ENCODE measurements around the gene DAGLB.
"Not testable (repeated sequence)": the region's sequence is repeated elsewhere in the genome, so short reads cannot be mapped to it uniquely, and the experiment has no call there.

DAGLB gene

DNA sequence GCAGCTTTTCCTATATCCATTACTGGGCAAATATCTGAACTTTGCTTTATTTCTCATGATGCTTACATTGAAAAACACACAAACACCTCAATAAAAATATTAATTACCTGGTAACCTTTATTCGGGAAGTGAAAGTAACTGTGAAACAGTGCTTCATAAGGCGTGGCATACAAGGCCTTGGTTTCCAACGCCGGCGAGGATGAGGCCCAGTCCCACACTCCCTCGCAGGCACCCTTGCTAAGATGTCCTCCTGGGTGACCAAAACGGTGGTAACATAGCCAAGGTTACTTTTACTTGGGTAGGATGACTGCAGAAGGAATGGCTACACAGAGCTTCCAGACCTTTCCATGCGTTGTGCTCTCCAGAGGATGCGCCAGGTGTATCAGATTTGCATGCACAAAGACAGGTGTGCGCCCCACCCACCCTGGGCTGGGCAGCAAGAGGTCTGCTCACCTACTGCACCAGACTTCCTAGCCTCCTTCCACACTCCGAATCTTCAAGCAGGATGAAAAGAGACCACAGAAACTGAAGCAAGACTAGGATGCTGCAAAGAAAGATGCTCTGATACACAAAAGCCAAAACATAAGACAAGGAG is 13.3 kb upstream of the DAGLB start:
- DNase-seq, result no peak

DNA sequence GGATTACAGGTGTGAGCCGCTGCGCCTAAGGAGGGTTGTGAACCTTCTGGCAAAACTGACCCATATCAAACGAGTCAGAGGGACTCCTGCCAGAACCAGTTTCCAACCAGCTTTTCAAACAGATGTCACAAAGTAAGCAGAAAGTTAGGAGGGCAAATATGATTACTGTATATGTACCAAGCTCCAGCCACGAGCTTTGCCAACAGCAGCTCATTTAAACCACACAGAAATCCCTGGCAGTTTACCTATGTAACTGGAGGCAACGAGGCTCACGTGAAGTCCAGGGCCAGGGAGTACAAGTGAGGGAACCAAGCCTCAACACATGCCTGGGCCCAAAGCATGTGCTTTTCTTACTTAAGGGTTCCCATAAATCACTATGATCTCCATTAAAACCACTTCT is 12.5 kb upstream of the DAGLB start:
- DNase-seq, result no peak

DNA sequence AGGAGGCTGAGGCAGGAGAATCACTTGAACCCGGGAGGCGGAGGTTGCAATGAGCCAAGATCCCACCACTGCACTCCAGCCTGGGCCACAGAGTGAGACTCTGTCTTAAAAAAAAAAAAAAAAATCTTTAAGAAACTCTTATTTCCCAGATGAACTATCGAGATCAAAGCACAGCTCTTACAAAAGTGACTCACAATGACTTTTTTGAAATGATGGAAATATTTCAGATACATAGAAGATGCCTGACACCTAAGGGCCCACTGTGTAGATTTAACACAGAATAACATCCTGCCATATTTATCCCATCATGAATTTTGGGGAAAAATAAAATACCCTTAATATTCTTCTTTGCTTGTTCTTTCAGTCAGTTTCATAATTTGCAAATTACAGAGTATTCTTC is 10.9 kb upstream of the DAGLB start:
- not testable (repeated sequence) for DNase-seq

DNA sequence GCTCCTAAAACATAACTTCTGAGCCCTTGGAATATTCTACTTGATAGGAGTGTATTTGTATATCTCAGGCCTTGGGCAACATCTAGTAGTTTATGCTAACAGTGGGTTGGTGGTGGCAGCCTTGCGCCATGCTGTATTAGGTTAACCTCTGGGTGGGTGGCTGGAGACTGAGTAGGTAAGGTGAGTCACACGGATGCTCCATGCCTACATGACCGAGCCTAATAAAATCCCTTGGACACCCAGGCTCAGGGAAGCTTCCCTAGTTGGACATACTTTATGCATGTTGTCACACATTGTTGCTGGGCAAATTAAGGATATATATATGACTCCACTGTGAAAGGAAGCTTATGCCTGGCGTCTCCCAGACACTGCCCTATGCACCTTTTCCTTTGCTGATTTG is 6.0 kb upstream of the DAGLB start:
- DNase-seq, result no peak

DNA sequence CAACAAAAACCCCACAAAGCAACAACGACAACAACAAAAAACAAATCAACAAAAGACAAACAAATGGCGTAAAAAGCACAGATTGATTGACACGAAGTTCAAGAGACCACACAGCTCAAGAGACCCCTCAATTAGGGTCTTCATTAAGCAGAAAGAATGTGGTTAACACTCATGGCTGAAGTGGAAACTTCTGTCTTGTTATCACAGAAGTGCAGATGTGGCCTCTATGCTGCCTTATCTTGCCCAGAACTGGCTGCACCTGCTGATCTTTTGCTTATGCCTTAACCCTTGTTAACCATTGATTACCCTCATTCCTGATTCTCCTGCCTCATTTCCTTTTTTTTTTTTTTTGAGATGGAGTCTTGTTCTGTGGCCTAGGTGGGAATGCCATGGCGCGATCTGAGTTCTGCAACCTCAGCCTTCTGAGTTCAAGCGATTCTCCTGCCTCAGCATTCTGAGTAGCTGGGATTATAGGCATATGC is 3.5 kb upstream of the DAGLB start:
- no peak for DNase-seq

DNA sequence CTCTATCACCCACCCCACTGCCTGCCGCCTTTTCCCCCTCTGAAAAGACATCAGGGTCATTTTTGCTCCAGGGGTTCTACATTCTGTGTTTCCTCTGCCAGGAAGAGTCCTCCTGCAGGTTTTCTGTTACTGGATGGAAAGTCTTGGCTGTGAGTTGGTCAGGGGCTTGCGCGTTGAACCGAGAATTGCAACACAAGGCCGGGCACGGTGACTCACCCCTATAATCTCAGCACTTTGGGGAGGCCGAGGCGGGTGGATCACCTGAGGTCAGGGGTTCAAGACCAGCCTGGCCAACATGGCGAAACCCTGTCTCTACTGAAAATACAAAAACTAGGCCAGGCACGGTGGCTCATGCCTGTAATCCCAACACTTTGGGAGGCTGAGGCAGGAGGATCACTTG is 2.8 kb upstream of the DAGLB start:
- DNase-seq, result not testable (repeated sequence)

DNA sequence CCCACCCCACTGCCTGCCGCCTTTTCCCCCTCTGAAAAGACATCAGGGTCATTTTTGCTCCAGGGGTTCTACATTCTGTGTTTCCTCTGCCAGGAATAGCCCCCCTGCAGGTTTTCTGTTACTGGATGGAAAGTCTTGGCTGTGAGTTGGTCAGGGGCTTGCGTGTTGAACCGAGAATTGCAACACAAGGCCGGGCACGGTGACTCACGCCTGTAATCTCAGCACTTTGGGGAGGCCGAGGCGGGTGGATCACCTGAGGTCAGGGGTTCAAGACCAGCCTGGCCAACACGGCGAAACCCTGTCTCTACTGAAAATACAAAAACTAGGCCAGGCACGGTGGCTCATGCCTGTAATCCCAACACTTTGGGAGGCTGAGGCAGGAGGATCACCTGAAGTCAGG is 2.1 kb upstream of the DAGLB start:
- DNase-seq, result not testable (repeated sequence)

DNA sequence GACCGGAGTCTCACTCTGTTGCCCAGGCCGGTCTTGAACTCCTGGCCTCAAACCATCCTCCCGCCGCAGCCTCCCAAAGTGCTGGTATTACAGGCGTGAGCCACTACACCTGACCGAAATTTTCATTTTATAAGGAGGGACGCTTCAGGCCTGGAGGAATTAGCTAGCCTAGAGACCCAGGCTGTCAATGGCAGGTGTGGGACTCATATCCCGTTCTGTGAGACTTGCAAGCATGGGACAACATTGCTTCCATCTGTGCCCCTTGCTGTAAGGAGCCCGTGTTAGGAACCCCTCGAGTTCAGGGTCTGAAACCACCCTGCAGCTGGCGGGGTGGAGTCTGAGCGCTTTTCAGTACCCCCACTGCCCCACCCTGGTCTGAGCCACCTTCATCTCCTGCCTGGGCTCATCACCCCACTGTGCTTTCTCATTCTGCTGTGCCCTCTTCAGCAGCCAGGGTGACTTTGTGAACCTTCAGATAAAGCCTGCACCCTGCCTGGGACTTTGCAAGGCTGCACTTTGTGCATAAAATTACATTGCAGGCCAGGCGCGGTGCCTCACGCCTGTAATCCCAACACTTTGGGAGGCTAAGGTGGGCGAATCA is 1.3 kb upstream of the DAGLB start:
- DNase-seq, result no peak

DNA sequence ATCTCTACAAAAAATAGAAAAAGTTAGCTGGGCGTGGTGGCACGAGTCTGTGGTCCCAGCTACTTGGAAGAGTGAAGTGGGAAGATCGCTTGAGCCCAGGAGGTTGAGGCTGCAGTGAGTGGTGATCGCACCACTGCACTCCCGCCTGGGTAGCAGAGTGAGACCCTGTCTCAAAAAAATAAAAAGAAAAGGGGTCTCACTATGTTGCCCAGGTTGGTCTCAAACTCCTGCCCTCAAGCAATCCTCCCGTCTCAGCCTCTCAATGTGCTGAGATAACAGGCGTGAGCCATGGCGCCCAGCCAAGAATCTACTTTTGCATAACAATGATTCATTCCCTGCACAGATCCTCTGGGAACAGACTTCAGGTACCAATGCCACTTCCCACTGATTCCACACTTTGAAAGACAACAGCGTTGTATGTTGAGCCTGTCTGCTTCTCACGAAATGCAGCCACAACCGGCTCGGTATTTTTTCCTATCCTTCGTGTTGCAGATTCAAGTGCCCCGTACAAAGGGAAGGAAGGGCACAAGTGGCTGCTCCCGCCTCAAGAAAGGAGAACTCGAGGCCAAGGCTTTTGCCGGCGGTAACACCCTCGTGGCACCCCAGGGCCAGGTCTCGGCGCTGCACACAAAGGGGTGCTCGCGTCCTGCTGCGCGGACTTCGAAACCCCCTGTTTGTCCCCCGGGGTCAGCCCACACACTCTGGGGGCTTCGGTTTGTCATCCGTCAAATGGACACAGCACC is 745 bp downstream of the DAGLB start:
- peak; percentile 17 for DNase-seq

DNA sequence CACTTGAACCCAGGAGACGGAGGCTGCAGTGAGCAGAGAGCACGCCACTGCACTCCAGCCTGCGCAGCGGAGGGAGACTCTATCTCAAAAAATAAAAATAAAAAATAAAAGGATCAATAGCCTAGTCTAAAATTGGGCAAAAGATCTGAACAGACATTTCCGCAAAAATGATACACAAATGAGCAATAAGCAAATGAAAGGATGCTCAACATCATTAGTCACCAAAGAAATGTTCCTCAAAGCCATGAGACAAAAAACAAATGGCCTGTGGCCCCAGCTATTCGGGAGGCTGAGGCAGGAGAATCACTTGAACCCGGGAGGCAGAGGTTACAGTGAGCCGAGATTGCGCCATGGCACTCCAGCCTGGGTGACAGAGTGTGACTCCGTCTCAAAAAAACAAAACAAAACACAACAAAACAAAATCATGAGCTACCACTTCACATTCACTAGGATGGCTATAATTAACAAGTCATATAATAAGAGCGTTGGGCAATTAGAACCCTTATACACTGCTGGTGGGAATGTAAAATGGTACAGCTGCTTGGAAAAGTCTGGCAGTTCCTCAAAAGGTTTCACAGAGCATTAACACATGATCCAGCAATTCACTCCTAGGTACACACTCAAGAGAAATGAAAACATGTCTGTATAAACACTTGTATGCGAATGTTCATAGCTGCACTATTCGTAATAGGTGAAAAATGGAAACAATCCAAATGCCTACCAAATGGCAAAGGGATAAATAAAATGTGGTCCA is 3.1 kb downstream of the DAGLB start:
- peak; percentile 63 for DNase-seq

DNA sequence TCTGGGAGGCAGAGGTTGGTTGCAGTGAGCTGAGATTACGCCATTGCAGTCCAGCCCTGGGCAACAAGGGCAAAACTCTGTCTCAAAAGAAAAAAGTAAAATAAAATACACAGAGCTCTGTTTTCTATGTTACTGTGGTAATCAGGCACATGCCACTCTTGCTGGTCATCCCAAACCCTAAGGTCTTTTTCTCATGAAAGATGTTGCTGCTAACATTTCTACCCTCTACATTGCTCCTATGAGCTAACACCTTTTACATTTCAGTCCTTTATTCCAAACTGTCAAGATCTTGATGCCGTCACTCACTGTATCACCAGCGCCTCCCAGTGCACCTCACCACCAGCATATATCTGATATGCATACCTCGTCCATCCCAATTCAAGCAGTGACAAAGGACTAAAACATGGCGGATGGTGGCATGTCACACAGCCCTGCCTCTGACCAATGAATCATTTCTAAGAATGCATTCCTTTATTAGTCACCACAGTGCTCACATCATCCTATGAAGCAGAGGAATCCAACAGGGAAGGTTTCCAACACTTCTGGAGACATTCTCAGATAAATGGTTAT is 4.3 kb downstream of the DAGLB start:
- no peak for DNase-seq

DNA sequence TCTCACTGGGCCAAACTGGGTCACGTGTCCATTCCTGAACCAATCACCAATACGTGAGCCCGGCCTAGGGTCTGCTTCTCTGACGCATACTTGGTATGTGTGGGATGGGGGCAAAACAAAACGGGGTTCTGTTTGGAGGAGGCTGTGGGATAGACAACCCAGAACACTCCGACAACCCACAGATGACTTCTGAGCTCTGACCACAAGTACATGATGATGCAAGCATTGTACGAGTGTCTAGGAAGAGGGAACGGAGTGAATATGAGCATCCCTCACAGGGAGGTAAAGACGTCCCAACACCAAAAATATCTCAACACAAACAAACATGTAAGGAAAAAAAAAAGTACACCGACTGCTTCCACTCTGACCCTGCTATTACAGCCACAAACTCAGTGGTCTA is 5.6 kb downstream of the DAGLB start:
- DNase-seq, result no peak

DNA sequence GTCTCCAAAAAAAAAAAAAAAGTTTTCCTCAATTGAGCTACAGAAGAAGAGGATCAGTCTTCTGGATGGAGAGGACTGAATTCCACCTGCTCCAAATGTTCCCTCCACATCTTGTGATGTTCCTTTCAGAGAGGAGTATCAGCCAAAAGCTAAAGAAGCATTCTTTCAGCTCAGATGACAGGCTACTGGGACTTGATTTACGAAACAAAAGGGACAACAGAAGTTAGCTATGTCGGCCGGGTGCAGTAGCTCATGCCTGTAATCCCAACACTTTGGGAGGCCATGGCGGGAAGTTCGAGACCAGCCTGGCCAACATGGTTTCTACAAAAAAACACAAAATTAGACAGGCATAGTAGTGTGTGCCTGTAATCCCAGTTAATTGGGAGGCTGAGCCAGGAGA is 7.4 kb downstream of the DAGLB start:
- DNase-seq, result no peak

DNA sequence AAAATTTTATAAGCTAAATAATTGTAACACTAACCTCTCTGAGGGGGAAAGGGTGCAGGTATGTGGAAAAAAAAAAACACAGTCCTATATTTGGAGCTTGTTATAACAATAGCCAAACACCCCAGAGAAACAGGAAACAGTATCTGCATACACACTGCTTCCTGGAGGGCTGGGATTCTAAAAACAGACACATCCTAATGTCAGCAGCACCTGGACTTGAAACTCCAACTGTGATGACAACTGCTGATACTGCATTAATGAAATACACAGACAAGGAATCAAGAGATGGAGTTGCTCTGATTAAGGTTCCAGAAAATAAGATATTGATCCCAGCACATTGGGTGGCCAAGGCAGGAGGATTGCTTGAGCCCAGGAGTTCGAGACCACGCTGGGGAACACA is 9.3 kb downstream of the DAGLB start:
- no peak for DNase-seq

DNA sequence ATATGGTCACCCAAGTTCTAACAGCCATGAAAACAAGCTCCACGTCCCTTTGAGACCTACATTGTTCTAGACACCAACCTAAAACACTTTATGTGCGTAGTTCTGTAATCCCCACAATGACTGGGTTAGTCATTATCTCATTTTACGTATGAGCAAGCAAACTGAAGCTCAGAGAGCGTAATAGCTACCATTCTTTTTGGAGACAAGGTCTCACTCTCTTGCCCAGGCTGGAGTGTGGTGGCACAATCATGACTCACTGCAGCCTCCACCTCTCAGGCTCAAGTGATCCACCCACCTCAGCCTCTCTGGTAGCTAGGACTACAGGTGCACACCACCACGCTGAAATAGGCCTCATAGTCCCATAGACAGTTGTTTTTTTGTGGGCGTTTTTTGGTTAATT is 10.5 kb downstream of the DAGLB start:
- DNase-seq, result no peak

DNA sequence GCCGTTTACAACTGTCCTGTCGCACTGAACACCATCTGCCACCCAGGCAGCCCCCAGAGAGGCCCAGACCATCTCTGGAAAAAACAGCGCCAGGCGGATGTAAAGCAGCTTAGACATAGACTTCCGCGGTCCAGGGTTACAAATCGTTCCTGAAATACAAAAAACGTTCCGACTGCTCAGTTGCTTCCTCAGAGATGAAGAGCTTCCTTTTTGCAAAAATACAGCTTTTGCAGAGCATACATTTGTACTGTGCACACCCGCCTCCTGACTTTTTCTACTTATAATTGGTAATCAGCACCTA is 11.4 kb downstream of the DAGLB start:
- DNase-seq, result no peak

DNA sequence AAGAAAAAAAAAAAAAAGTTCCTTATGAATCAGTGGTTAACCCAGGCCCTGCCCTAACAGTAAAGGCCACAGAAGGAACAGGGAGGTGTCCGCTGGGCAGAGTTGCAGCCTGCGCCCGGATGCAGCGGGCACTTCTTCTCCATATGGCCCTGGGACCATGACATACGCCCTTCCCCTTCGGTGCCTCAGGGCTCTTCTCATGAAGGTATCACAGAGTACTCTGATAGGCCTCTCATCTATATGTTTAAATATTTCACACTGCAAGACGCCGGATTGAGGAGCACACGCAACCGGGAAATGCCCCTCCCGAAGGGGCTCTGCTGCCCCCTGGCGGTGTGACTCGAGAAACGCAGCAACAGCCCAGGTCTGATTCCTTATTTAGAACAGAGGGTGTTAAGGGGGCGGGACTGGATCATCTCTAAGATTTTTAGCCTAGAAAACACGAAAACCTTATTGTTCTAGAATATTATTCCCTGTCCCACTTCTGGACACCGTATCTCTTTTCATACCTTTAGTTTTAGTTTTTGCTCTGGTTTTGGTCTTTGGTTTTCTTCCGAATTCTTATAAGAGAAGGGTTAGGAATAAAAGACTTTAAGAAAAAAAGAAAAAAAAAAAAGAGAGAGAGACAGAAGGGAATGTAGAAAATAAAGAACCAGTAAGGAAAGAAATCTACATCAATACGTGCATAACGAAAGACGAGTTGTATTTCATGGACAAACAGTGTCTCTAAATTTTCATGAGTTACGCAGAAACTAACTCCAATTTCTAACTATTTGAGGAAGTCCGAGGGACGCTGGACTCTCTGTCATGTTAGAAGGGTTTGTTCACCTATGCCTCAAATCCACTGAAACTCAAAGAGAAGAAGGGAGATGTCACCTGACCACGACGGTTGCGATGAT is 12.0 kb downstream of the DAGLB start:
- peak; percentile 53 for DNase-seq

DNA sequence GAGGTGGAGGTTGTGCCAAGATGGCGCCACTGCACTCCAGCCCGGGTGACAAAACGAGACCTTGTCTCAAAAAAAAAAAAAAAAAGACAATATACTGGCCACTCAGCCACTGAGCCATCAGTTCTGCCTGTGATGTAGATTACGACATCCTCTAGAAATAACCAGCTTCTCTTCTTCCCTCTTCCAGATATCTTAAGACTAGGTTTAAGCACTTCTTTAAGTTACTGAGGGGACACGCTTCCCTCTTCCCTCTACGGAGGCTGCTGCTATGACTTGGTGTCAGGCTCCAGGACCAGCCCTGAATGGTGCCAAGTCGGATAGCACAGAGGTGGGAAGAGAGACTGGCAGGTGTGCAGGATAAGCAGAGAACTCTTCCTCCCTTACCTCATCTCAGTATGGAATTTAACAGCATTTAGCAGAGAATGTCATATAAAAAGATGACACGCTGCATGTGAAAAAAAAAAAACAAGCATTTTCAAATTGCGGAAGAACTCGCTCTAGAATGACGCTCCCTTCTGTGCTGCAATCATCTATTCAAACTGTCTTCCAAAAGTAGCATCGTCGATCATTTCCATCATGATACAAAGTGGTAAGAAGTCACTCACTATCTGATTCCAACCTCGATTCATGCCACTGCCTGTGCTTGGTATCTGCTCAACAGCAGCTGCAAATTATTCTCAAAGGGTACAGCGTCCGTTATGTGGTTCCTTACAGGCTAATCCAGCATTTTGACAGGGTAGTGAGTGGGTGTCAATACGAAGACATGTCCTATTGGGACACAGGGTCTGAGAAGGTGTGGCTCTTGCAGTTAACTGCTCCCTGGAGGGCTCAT is 13.8 kb downstream of the DAGLB start:
- DNase-seq, result no peak

DNA sequence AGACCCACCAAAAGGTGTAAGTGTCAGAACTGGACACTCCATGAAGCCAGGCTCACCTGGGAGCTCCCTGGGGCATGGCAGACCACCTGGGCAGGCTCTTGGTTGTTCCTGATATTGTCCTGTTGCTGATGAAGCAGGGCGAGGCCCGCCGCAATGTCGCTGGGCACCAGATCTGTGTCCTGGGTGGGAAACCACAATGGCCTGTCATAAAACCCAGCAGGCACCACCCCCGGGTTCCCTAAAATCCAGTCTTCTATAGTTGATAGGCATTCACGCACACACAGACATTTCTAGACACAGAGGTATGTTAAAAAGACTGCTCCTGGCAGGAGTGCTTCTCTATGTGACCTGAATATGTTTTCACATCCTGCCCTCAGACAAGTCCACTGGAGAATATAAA is 15.0 kb downstream of the DAGLB start:
- DNase-seq, result no peak

DNA sequence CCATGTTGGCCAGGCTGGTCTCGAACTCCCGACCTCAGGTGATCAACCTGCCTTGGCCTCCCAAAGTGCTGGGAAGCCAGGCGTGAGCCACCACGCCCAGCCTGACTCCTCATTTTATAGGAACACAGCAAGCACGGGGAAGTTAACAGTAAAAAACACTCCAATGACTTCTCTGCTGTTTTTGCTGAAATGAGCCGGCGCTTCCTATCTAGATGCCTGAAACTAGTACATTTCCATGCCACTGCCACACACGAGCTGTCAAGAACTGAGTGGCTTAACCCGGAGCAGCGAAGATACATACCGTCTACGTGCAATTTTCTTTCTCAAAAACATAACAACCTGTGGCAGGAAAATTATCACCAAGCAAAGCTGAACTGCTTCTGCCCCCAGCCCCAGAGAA is 16.8 kb downstream of the DAGLB start:
- DNase-seq, result no peak

DNA sequence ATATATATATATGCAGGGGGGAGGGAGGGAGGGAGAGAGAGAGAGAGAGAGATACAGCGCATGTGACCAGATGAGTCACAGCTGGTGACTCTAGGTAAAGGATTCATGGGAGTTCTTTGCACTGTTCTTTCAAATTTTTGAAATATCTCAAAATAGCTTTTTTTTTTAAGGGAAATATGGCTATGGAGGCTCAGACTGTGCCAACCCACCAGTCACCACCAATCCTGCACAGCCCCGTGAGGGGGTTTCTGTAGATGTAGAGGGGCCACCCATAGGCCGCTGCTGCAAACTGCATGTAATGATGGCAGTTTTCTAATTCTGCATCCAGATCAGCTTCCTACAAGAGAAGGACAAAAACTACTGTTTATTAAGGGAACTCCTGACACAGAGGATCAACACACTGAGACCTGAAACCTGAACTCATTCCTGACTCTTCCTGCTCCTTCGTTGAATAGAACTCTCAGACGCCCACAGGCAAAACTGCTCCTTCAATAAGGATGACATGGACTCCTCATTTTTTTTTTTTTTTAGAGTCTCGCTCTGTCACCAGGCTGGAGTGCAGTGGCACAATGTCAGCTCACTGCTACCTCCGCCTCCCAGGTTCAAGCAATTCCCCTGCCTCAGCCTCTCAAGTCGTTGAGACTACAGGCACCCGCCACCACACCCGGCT is 17.3 kb downstream of the DAGLB start:
- no peak for DNase-seq
